Ascending aorta (tissue), 2 donors: ENCODE data around the gene ABCC5. TPM values are rescaled to one million over a fixed set of nuclear protein-coding genes. Genes with fewer than 3 reads are reported as not detected.

ENCODE experiments used
- DNase-seq, 2 donors: peaks; one replicate each; pipeline ENCODE4 v3.0.0-alpha.2; 2019; ENCODE audit warnings: low spot score in 2 of 2
- H3K27ac ChIP-seq, 2 donors: fragments of 200-600 bp; sonication (generic); one replicate each; pipeline ENCODE4 v1.5.1; 2016 to 2017; ENCODE audit warnings: mild to moderate bottlenecking in 1 of 2
- H3K27me3 ChIP-seq: fragments of 200-600 bp; sonication (generic); one replicate; pipeline ENCODE4 v1.5.1; 2017
- H3K36me3 ChIP-seq, 2 donors: fragments of 200-600 bp; sonication (generic); one replicate each; pipeline ENCODE4 v1.5.1; 2016
- H3K4me1 ChIP-seq, 2 donors: fragments of 200-600 bp; sonication (generic); one replicate each; pipeline ENCODE4 v1.5.1; 2016 to 2017; ENCODE audit warnings: mild to moderate bottlenecking in 1 of 2
- H3K4me3 ChIP-seq, 2 donors: fragments of 200-600 bp; sonication (generic); one replicate each; pipeline ENCODE4 v1.5.1; 2016 to 2017; ENCODE audit warnings: mild to moderate bottlenecking in 1 of 2
- H3K9me3 ChIP-seq, 2 donors: fragments of 200-600 bp; sonication (generic); one replicate each; pipeline ENCODE4 v1.5.1; 2016
- intact Hi-C: fragments of 100-400 bp; cut with DNase I; formaldehyde crosslinking; loops from one replicate; pipeline ENCODE4 v1.15.1; 2023
- total RNA-seq: library from RNA; depleted of rRNA; stranded (reverse); fragments of >200 nt; gene quantifications from one replicate; pipeline ENCODE4 v1.1.0, GENCODE V29; 2016
- TF ChIP-seq, protein P1 (sequence below), 3 experiments: fragments of 200-600 bp in 2 of 3; fragments of 450-650 bp in 1 of 3; sonication (generic) in 2 of 3; IDR thresholded peaks; one replicate each; pipeline ENCODE4 v1.5.1; 2016 to 2019; ENCODE audit warnings: antibody characterized with exemption in 3 of 3, mild to moderate bottlenecking in 1 of 3, moderate library complexity in 1 of 3

ABCC5 gene
- total RNA-seq, 1 donor from 2014 or later = 16.2 TPM

- intact Hi-C loops = no loop called here
- TF ChIP-seq, protein P1, sequence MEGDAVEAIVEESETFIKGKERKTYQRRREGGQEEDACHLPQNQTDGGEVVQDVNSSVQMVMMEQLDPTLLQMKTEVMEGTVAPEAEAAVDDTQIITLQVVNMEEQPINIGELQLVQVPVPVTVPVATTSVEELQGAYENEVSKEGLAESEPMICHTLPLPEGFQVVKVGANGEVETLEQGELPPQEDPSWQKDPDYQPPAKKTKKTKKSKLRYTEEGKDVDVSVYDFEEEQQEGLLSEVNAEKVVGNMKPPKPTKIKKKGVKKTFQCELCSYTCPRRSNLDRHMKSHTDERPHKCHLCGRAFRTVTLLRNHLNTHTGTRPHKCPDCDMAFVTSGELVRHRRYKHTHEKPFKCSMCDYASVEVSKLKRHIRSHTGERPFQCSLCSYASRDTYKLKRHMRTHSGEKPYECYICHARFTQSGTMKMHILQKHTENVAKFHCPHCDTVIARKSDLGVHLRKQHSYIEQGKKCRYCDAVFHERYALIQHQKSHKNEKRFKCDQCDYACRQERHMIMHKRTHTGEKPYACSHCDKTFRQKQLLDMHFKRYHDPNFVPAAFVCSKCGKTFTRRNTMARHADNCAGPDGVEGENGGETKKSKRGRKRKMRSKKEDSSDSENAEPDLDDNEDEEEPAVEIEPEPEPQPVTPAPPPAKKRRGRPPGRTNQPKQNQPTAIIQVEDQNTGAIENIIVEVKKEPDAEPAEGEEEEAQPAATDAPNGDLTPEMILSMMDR (IDR thresholded peaks at IDR 0.05) = no peak
- Histone ChIP-seq H3K4me1 (no peaks in the 10 kb centered on the region), H3K9me3 (no peaks in the 10 kb centered on the region), H3K36me3 (peaks cover 39 to 86% of the 10 kb centered on the region in 2 donors), H3K27ac (no peak overlapping the region), H3K4me3 (no peak overlapping the region), H3K27me3 (no peaks in the 10 kb centered on the region)
- no peak for DNase-seq
Observed at GRCh38 chr3:183924956-183925355, 92.7 kb downstream of the ABCC5 start.

DNA sequence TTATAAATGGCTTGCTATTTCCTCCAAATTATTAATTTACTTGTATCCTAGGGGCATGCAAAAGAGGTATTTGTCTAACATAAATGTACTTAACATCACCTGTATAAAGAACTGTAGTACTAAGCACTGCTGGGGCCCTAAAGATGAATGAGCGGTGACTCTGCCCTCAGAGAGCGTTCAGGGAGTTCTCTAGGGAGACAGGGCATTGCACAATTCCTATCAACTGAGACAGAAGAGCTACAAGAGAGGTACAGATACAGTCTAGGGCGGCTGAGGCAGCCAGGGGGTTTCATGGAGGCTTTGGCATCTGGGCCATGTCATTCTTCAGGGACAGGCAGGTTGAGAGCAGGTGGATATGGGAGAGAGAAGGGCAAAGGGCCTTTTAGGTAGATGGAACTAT lies 93.1 kb downstream of the ABCC5 start:
- intact Hi-C loops = no loop called here
- Histone ChIP-seq H3K4me1 (no peaks in the 10 kb centered on the region), H3K36me3 (peaks cover 39 to 87% of the 10 kb centered on the region in 2 donors), H3K4me3 (no peak overlapping the region), H3K9me3 (no peaks in the 10 kb centered on the region), H3K27me3 (no peaks in the 10 kb centered on the region), H3K27ac (no peak overlapping the region)
- TF ChIP-seq, protein P1 (IDR thresholded peaks at IDR 0.05) = no peak
- DNase-seq = no peak

GRCh38 chr3:183922421-183922820 lies 95.3 kb downstream of the ABCC5 start:
- Histone ChIP-seq H3K27ac (no peak overlapping the region), H3K9me3 (no peaks in the 10 kb centered on the region), H3K36me3 (peaks cover 32 to 66% of the 10 kb centered on the region in 2 donors), H3K4me1 (no peaks in the 10 kb centered on the region), H3K4me3 (no peak overlapping the region), H3K27me3 (no peaks in the 10 kb centered on the region)
- TF ChIP-seq, protein P1 (IDR thresholded peaks at IDR 0.05) = no peak
- intact Hi-C loops = no loop called here
- DNase-seq = no peak

DNA sequence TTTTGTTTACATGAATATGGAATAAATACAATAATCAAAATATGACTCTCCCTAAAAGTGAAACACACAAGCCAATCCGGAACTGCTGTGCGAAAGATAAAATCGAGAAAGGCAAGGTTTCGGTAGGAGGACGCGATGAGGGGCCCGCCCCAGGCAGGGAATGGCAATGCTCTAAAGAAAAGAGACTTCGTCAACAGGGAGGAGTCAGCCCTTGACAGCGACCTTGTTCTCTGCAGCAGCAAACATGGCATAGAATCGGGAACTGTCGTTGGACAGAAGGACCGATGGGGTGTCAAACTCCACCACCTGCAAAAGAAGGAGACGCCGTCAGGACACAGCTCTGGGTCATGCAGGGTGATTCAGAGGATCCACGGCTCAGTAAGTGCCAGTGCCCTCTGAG lies 96.6 kb downstream of the ABCC5 start:
- no peaks in the 10 kb centered on the region for H3K27me3 ChIP-seq
- no peak for DNase-seq
- TF ChIP-seq, protein P1 (IDR thresholded peaks at IDR 0.05) = no peak
- H3K4me3 ChIP-seq = no peak overlapping the region
- intact Hi-C loops = no loop called here
- no peaks in the 10 kb centered on the region for H3K4me1 ChIP-seq
- H3K36me3 ChIP-seq = peaks cover 27 to 53% of the 10 kb centered on the region in 2 donors
- H3K9me3 ChIP-seq = no peaks in the 10 kb centered on the region
- H3K27ac ChIP-seq = no peak overlapping the region

GRCh38 chr3:183920416-183920815 lies 97.3 kb downstream of the ABCC5 start:
- Histone ChIP-seq H3K4me3 (no peak overlapping the region), H3K9me3 (no peaks in the 10 kb centered on the region), H3K27me3 (no peaks in the 10 kb centered on the region), H3K27ac (no peak overlapping the region), H3K36me3 (peaks cover 25 to 48% of the 10 kb centered on the region in 2 donors), H3K4me1 (no peaks in the 10 kb centered on the region)
- TF ChIP-seq, protein P1 (IDR thresholded peaks at IDR 0.05) = no peak
- intact Hi-C loops = no loop called here
- no peak for DNase-seq

GRCh38 chr3:183918178-183918577 lies 99.5 kb downstream of the ABCC5 start:
- Histone ChIP-seq H3K27ac (no peak overlapping the region), H3K4me3 (no peak overlapping the region), H3K27me3 (no peaks in the 10 kb centered on the region), H3K4me1 (no peaks in the 10 kb centered on the region), H3K36me3 (peaks cover 13 to 29% of the 10 kb centered on the region in 2 donors), H3K9me3 (no peaks in the 10 kb centered on the region)
- TF ChIP-seq, protein P1 (IDR thresholded peaks at IDR 0.05) = no peak
- intact Hi-C loops = no loop called here
- no peak for DNase-seq
